ENCODE measurements around the gene PPP1R14D. TPM values are rescaled to one million over a fixed set of nuclear protein-coding genes. Genes with fewer than 3 reads are reported as not detected.

Gene PPP1R14D
- total and polyA plus RNA-seq, 2 of the 8 experiments (the other 6 are each of a cell fraction or from before 2014, with no cell fraction given) = not detected

DNA sequence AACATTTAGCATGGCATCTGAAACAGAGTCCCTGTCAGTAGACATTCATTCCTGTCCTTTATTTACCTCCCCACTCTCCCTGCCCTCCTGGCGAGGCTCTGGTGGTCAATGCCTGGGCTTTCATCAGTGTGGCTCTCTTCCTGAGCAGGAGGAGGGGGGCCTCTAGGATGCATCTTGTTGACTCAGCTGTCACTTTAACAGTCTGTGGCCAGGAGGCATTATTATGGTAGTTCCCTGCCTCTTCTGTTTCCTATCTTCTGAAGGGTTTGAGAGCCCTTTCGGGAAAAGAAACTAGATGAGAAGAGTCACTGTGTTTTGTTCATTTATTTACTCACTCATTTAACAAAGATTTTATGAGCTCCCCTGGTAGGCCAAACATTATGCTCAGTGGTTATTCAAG lies 2.4 kb upstream of the PPP1R14D start:
- H2BK20ac ChIP-seq (ENCODE audit: low read length) = no peak overlapping the region
- no peak overlapping the region for H3K9ac ChIP-seq (replicated peaks in 1 of 4; ENCODE audit: extremely low read depth in 1 of 4, low read depth in 3 of 4, low read length in 3 of 4)
- H2BK5ac ChIP-seq (ENCODE audit: low read depth, low read length) = no peak overlapping the region
- TF ChIP-seq TAF1 (IDR thresholded peaks at IDR 0.05; ENCODE audit: low read depth, low read length) (no peak), RAD21 (IDR thresholded peaks at IDR 0.05 in 1 of 2, conservative IDR thresholded peaks at IDR 0.05 in 1 of 2; ENCODE audit: low read depth in 2 of 2, low read length in 2 of 2) (no peak), KDM5A (IDR thresholded peaks at IDR 0.05; ENCODE audit: low read length) (no peak), BACH1 (IDR thresholded peaks at IDR 0.05; ENCODE audit: low read length) (no peak), SRF (IDR thresholded peaks at IDR 0.05; ENCODE audit: low read depth, low read length) (no peak), CBX8 (IDR thresholded peaks at IDR 0.05; ENCODE audit: borderline replicate concordance, low read depth, low read length) (no peak), GTF2F1 (IDR thresholded peaks at IDR 0.05; ENCODE audit: borderline replicate concordance, low read depth, low read length) (no peak), CBX5 (IDR thresholded peaks at IDR 0.05; ENCODE audit: low read depth, low read length) (no peak), PHF8 (conservative IDR thresholded peaks at IDR 0.05; ENCODE audit: low read depth, low read length) (no peak), EGR1 (IDR thresholded peaks at IDR 0.05; ENCODE audit: borderline replicate concordance, low read depth, low read length) (no peak), ASH2L (IDR thresholded peaks at IDR 0.05; ENCODE audit: low read length) (no peak), FOSL1 (IDR thresholded peaks at IDR 0.05; ENCODE audit: insufficient read depth, low read depth, low read length) (no peak)
- TF ChIP-seq, protein P1, sequence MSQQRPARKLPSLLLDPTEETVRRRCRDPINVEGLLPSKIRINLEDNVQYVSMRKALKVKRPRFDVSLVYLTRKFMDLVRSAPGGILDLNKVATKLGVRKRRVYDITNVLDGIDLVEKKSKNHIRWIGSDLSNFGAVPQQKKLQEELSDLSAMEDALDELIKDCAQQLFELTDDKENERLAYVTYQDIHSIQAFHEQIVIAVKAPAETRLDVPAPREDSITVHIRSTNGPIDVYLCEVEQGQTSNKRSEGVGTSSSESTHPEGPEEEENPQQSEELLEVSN (IDR thresholded peaks at IDR 0.05) = no peak
- H3K18ac ChIP-seq (ENCODE audit: extremely low read depth, low read length) = no peak overlapping the region
- no peaks in the 10 kb centered on the region for H4K20me1 ChIP-seq (replicated peaks in 1 of 2; ENCODE audit: control insufficient read depth in 1 of 2, insufficient read depth in 2 of 2, low read length in 2 of 2)
- FAIRE-seq (no peak), DNase-seq (ENCODE audit: low read depth in 1 of 2, low spot score in 2 of 2) (no peak)
- no peak overlapping the region for H3K23ac ChIP-seq (ENCODE audit: insufficient read length)
- no peak overlapping the region for H3K4me2 ChIP-seq (ENCODE audit: insufficient read depth in 1 of 2, low read depth in 2 of 2, low read length in 2 of 2)
- no peak overlapping the region for H2BK12ac ChIP-seq (ENCODE audit: low read depth, low read length)
- WGBS, 2 experiments (ENCODE audit: extremely low coverage in 1 of 2, insufficient coverage in 1 of 2, insufficient read length in 1 of 2, insufficient replicate concordance in 2 of 2, low coverage in 1 of 2, low lambda C conversion rate in 2 of 2, missing lambda C conversion rate in 1 of 2) = 71% methylated on average over 2 of the region's 2 CpGs; no CpG with 5 or more reads in 1 of the 2 experiments
- H3K56ac ChIP-seq (replicated peaks; ENCODE audit: insufficient read length, low read depth, low read length) = no peak overlapping the region
- H2AFZ ChIP-seq (ENCODE audit: low read length) = 0 out of 2 replicates have a peak overlapping the region, but pooled peaks have one; percentile 20
- no peak overlapping the region for H3K27ac ChIP-seq (ENCODE audit: low read depth, low read length)
- H2BK120ac ChIP-seq (replicated peaks; ENCODE audit: low read depth, low read length) = no peak overlapping the region
- H3K4me1 ChIP-seq (replicated peaks in 1 of 4; ENCODE audit: control insufficient read depth in 3 of 4, insufficient read depth in 4 of 4, low read length in 3 of 4) = no peaks in the 10 kb centered on the region
- no peak overlapping the region for H3K4ac ChIP-seq (replicated peaks; ENCODE audit: insufficient read length, low read depth, low read length)
- POLR2A ChIA-PET (ENCODE audit: partially characterized antibody) = interaction anchor here (0.6 to 1.2 kb wide), 4 partner anchors 13 to 69 kb away, joined by 3 to 4 read pairs (median 3); partner anchors contain the start of gene SPINT1
- H3K23me2 ChIP-seq (ENCODE audit: low read depth, low read length) = no peaks in the 10 kb centered on the region
- H3K27me3 ChIP-seq (replicated peaks in 1 of 4; ENCODE audit: control insufficient read depth in 3 of 4, extremely low read depth in 1 of 4, insufficient read depth in 3 of 4, low read length in 3 of 4) = no peaks in the 10 kb centered on the region
- H4K91ac ChIP-seq (replicated peaks; ENCODE audit: insufficient read length, low read length) = no peak overlapping the region
- H3K79me1 ChIP-seq (ENCODE audit: low read depth, low read length) = no peaks in the 10 kb centered on the region
- H3K36me3 ChIP-seq (ENCODE audit: control insufficient read depth in 2 of 4, insufficient read depth in 4 of 4, low read length in 3 of 4) = no peaks in the 10 kb centered on the region
- no peak overlapping the region for H2BK15ac ChIP-seq (ENCODE audit: low read length)
- H2AK5ac ChIP-seq (ENCODE audit: low read depth, low read length) = no peak overlapping the region
- no peak overlapping the region for H4K5ac ChIP-seq (ENCODE audit: insufficient read length, low read depth, low read length)
- H3K4me3 ChIP-seq (ENCODE audit: extremely low read depth in 1 of 4, insufficient read depth in 2 of 4, low read depth in 3 of 4, low read length in 4 of 4) = no peak overlapping the region
- H3K14ac ChIP-seq (ENCODE audit: insufficient read length) = no peak overlapping the region
- no peaks in the 10 kb centered on the region for H3K9me3 ChIP-seq (ENCODE audit: insufficient read depth in 2 of 2, low read depth in 1 of 2, low read length in 1 of 2)
- no peak overlapping the region for H4K8ac ChIP-seq (ENCODE audit: extremely low read depth, insufficient read depth, low read length)
- H3K79me2 ChIP-seq (ENCODE audit: control insufficient read depth in 1 of 2, insufficient read depth in 2 of 2, low read length in 2 of 2) = no peaks in the 10 kb centered on the region
- CTCF ChIA-PET (ENCODE audit: partially characterized antibody) = interaction anchor here (0.6 to 1.4 kb wide), 3 partner anchors 42 to 75 kb away, joined by 3 to 4 read pairs (median 3); no protein-coding TSS in a partner anchor
